ENCODE results near the gene SRMS. TPM values are rescaled to one million over a fixed set of nuclear protein-coding genes. Genes with fewer than 3 reads are reported as not detected.

Gene SRMS
- polyA plus RNA-seq, 1 donor from 2014 or later, result not detected

- no peaks in the 10 kb centered on the region for H3K9me3 ChIP-seq (ENCODE audit: low read length)
- H3K27ac ChIP-seq (ENCODE audit: low read length), result no peak within 1 kb of the TSS
- no peaks in the 10 kb centered on the region for H3K9me2 ChIP-seq (ENCODE audit: insufficient read depth, low read length)
- TF ChIP-seq POLR2AphosphoS5 (IDR thresholded peaks at IDR 0.05) (no peak), RAD21 (conservative IDR thresholded peaks at IDR 0.05) (no peak), SMC3 (conservative IDR thresholded peaks at IDR 0.05; ENCODE audit: poor library complexity) (no peak), EZH2 (IDR thresholded peaks at IDR 0.05; ENCODE audit: borderline replicate concordance, insufficient read depth, low read length, poor library complexity, severe bottlenecking) (no peak), MXI1 (conservative IDR thresholded peaks at IDR 0.05; ENCODE audit: poor library complexity, severe bottlenecking) (no peak), REST (IDR thresholded peaks at IDR 0.05; ENCODE audit: borderline replicate concordance) (no peak), EP300 (conservative IDR thresholded peaks at IDR 0.05; ENCODE audit: poor library complexity, severe bottlenecking) (no peak), TAF1 (IDR thresholded peaks at IDR 0.05; ENCODE audit: low read depth) (no peak), CTCF (IDR thresholded peaks at IDR 0.05; ENCODE audit: poor library complexity, severe bottlenecking) (no peak)
- no peak within 1 kb of the TSS for H3K4me2 ChIP-seq (ENCODE audit: low read length)
- peak within 1 kb of the TSS; percentile 65 for H3K4me3 ChIP-seq (ENCODE audit: low read length)
- H3K27me3 ChIP-seq (ENCODE audit: insufficient read depth, low read depth, low read length), result no peaks in the 10 kb centered on the region
- H3K36me3 ChIP-seq (ENCODE audit: insufficient read depth, low read length), result no peaks in the 10 kb centered on the region
- no peaks in the 10 kb centered on the region for H3F3A ChIP-seq (ENCODE audit: insufficient read depth, low read length, poor library complexity, severe bottlenecking)
- H3K79me2 ChIP-seq (replicated peaks; ENCODE audit: insufficient read depth, low read length), result no peaks in the 10 kb centered on the region
- peak within 1 kb of the TSS; percentile 54 for H3K9ac ChIP-seq (ENCODE audit: low read length)
- H4K20me1 ChIP-seq (ENCODE audit: insufficient read depth), result no peaks in the 10 kb centered on the region
- H2AFZ ChIP-seq (ENCODE audit: low read depth, low read length), result peak within 1 kb of the TSS; percentile 45
Measured at GRCh38 chr20:63553933-63554290, 6.4 kb upstream of the SRMS start, which contains the start of gene FNDC11. FNDC11 (plus strand) TSS chr20:63554159; CDS start chr20:63555664, 1,505 bp downstream.

- Histone ChIP-seq H3K27ac (ENCODE audit: low read length) (no peak overlapping the region), H2AFZ (ENCODE audit: low read depth, low read length) (peak overlapping the region; percentile 45), H3K9me2 (ENCODE audit: insufficient read depth, low read length) (no peaks in the 10 kb centered on the region), H3F3A (ENCODE audit: insufficient read depth, low read length, poor library complexity, severe bottlenecking) (no peaks in the 10 kb centered on the region), H3K79me2 (replicated peaks; ENCODE audit: insufficient read depth, low read length) (no peaks in the 10 kb centered on the region), H3K27me3 (ENCODE audit: insufficient read depth, low read depth, low read length) (no peaks in the 10 kb centered on the region), H3K4me2 (ENCODE audit: low read length) (no peak overlapping the region), H3K36me3 (ENCODE audit: insufficient read depth, low read length) (no peaks in the 10 kb centered on the region), H3K9ac (ENCODE audit: low read length) (peak overlapping the region; percentile 54), H4K20me1 (ENCODE audit: insufficient read depth) (no peaks in the 10 kb centered on the region), H3K9me3 (ENCODE audit: low read length) (no peaks in the 10 kb centered on the region), H3K4me3 (ENCODE audit: low read length) (peak overlapping the region; percentile 65)
- TF ChIP-seq CTCF (IDR thresholded peaks at IDR 0.05; ENCODE audit: poor library complexity, severe bottlenecking) (no peak), POLR2AphosphoS5 (IDR thresholded peaks at IDR 0.05) (no peak), REST (IDR thresholded peaks at IDR 0.05; ENCODE audit: borderline replicate concordance) (no peak), EP300 (conservative IDR thresholded peaks at IDR 0.05; ENCODE audit: poor library complexity, severe bottlenecking) (no peak), TAF1 (IDR thresholded peaks at IDR 0.05; ENCODE audit: low read depth) (no peak), RAD21 (conservative IDR thresholded peaks at IDR 0.05) (no peak), SMC3 (conservative IDR thresholded peaks at IDR 0.05; ENCODE audit: poor library complexity) (no peak), MXI1 (conservative IDR thresholded peaks at IDR 0.05; ENCODE audit: poor library complexity, severe bottlenecking) (no peak), EZH2 (IDR thresholded peaks at IDR 0.05; ENCODE audit: borderline replicate concordance, insufficient read depth, low read length, poor library complexity, severe bottlenecking) (no peak)
Measured at GRCh38 chr20:63553251-63553932, 5.8 kb upstream of the SRMS start.

Measured in neural cell (in vitro differentiated cells).